Right atrium auricular region (tissue), 2 donors: ENCODE results near the gene CADPS. TPM values are rescaled to one million over a fixed set of nuclear protein-coding genes. Genes with fewer than 3 reads are reported as not detected.

Source experiments
- DNase-seq: peaks from one replicate; pipeline ENCODE4 v3.0.0-alpha.2; 2019; ENCODE audit warnings: low spot score
- H3K27ac ChIP-seq, 2 donors: fragments of 200-600 bp; sonication (generic); 1 replicate in 1 of 2; 2 replicates in 1 of 2; pipeline ENCODE4 v1.5.1; 2016 to 2019
- H3K27me3 ChIP-seq, 2 donors: fragments of 200-600 bp; sonication (generic); one replicate each; pipeline versions ENCODE4 v1.5.1 to v1.6.0; 2017 to 2019
- H3K36me3 ChIP-seq: fragments of 200-600 bp; sonication (generic); one replicate; pipeline ENCODE4 v1.5.1; 2016
- H3K4me1 ChIP-seq, 2 donors: fragments of 200-600 bp; sonication (generic); one replicate each; pipeline versions ENCODE4 v1.5.1 to v1.6.0; 2017 to 2019
- H3K4me3 ChIP-seq, 2 donors: fragments of 200-600 bp; sonication (generic); 1 replicate in 1 of 2; 2 replicates in 1 of 2; pipeline ENCODE4 v1.5.1; 2017 to 2019; ENCODE audit warnings: mild to moderate bottlenecking in 1 of 2, moderate library complexity in 1 of 2
- H3K9me3 ChIP-seq, 2 donors: fragments of 200-600 bp; sonication (generic); one replicate each; pipeline ENCODE4 v1.5.1; 2019
- total RNA-seq, 2 donors: library from RNA; depleted of rRNA; stranded (reverse); fragments of >200 nt; gene quantifications; one replicate each; pipeline ENCODE4 v1.1.0, GENCODE V29; 2016
- TF ChIP-seq, protein P1 (sequence below), 2 donors: fragments of 200-600 bp; sonication (generic); IDR thresholded peaks; one replicate each; pipeline ENCODE4 v1.5.1; 2019; ENCODE audit warnings: antibody characterized with exemption in 2 of 2

Gene CADPS
- total RNA-seq, 2 donors from 2014 or later: 16.1 to 48.2 TPM

DNA sequence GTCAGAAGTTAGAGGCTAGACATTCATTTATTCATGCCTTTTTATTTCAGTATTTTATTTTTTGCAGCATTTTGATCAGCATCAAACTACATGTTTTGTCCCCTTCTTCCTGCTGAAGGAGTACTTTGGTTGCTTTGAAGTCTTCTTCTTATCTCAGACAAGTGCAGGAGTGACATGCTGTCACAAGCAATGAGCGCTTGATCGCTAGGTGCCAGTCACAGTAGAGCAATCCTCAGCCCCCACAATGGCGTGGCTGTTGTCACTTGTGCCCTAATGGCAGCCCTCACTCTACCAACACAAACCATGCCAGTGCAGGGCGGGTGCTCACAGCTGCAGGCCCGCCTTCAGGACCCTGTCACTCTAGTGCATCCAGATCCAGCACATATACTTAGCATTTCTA lies 317.2 kb downstream of the CADPS start:
- H3K27me3 ChIP-seq: no peaks in the 10 kb centered on the region
- H3K27ac ChIP-seq: no peak overlapping the region
- DNase-seq: no peak
- H3K4me1 ChIP-seq: peaks cover 0 to 5% of the 10 kb centered on the region in 2 donors
- TF ChIP-seq, protein P1, sequence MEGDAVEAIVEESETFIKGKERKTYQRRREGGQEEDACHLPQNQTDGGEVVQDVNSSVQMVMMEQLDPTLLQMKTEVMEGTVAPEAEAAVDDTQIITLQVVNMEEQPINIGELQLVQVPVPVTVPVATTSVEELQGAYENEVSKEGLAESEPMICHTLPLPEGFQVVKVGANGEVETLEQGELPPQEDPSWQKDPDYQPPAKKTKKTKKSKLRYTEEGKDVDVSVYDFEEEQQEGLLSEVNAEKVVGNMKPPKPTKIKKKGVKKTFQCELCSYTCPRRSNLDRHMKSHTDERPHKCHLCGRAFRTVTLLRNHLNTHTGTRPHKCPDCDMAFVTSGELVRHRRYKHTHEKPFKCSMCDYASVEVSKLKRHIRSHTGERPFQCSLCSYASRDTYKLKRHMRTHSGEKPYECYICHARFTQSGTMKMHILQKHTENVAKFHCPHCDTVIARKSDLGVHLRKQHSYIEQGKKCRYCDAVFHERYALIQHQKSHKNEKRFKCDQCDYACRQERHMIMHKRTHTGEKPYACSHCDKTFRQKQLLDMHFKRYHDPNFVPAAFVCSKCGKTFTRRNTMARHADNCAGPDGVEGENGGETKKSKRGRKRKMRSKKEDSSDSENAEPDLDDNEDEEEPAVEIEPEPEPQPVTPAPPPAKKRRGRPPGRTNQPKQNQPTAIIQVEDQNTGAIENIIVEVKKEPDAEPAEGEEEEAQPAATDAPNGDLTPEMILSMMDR (IDR thresholded peaks at IDR 0.05): no peak
- H3K9me3 ChIP-seq: no peaks in the 10 kb centered on the region
- no peak overlapping the region for H3K4me3 ChIP-seq
- H3K36me3 ChIP-seq: no peaks in the 10 kb centered on the region

DNA sequence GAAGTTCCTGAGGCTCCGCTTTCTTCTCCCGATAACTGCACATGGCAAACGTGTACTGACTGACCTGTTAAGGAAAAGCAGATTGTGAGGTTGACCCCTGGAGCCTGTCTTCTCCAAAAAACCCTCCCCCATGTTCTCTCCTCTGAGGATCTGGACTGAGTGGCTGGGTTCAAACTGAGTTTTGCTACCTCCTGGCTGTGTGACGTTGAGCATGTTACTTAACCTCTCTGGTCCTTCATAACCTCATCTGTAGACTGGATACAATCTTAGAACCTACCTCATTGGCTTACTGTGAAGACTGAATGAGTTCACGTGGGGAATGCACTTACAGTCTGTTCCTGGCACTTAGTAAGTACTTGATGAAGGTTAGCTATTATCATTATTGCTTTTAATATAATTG lies 317.8 kb downstream of the CADPS start:
- Histone ChIP-seq H3K9me3 (no peaks in the 10 kb centered on the region), H3K4me3 (no peak overlapping the region), H3K27me3 (no peaks in the 10 kb centered on the region), H3K4me1 (peaks cover 0 to under 1% of the 10 kb centered on the region in 2 donors), H3K27ac (no peak overlapping the region), H3K36me3 (no peaks in the 10 kb centered on the region)
- TF ChIP-seq, protein P1 (IDR thresholded peaks at IDR 0.05): no peak
- no peak for DNase-seq

DNA sequence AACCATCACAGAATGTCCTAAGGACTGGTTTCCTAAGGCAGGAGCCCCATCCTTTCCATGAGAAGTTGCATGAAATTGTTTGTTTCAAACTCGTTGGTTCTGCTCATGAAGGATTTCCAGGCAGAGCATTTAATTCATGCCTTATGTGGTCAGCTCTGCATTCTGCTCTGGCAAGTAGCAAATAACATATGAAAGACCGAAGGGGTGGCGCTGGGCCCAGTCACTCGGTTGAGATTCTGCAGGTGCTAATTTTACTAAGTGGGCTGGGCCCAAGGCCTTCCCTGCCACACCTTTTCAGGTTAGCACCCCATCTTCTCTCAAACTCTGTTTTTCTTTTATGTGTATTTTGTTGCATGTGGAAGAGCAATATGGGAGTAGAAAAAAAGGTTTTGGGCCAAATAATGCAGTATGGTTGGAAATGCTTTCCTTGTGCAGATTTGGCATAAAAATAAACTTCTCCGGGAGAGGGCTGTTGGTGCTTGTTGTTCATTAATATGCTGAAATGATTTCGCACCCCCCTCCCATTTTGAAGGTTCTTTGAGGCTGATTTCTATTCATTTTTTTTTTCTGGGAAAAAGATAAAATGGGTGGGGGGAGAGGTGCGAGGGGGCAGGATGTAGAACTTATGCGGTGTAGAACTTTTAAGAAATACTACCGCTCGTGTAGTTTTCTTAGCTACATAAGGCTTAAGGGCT lies 318.9 kb downstream of the CADPS start:
- H3K9me3 ChIP-seq: no peaks in the 10 kb centered on the region
- H3K36me3 ChIP-seq: no peaks in the 10 kb centered on the region
- H3K27me3 ChIP-seq: no peaks in the 10 kb centered on the region
- TF ChIP-seq, protein P1 (IDR thresholded peaks at IDR 0.05): no peak
- H3K4me1 ChIP-seq: no peaks in the 10 kb centered on the region
- DNase-seq: no peak
- no peak overlapping the region for H3K4me3 ChIP-seq
- H3K27ac ChIP-seq: no peak overlapping the region

DNA sequence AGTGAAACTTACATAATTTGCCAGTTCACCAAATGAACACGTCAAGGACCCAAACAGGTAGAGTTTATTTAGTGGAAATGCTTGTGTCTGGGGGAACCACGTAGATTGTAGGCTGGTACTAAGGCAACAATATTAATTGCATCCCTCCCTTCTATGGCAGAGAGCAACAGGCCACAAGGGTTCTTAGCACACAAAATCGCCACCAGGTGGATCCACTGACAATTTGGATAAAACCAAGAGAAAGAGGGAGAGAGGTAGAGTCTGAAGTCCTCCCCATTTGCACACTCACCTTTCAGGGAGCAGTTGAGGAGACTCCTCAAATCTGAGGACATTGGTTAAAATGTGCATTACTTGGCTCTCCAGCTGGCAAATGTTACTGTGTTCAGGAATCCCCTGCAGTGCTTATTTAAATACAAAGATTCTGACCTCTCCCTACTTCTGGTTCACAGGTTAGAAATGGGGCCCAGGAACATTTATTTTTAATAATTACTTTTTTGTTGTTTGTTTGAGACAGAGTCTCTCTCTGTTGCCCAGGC lies 320.9 kb downstream of the CADPS start:
- TF ChIP-seq, protein P1 (IDR thresholded peaks at IDR 0.05): no peak
- no peaks in the 10 kb centered on the region for H3K36me3 ChIP-seq
- no peaks in the 10 kb centered on the region for H3K27me3 ChIP-seq
- no peak overlapping the region for H3K4me3 ChIP-seq
- H3K27ac ChIP-seq: no peak overlapping the region
- H3K4me1 ChIP-seq: no peaks in the 10 kb centered on the region
- DNase-seq: no peak
- H3K9me3 ChIP-seq: no peaks in the 10 kb centered on the region

DNA sequence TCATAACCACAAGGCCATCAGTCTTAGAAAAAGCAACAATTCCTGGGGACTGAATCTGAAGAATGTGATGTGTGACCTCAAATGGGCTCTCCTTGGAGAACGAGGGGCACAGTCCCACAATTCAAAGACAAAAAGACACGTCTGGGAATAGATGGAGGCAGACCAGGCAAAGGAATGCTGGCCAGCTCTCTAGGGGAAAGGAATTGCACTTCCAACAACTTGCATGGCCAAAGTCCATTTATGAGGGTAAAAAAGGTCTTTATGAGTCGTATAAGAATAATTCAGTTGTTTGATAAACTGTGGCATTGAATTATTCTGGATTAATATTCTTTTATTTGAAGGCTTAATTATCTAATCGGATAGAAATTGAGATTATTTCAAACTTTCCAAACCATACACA lies 321.4 kb downstream of the CADPS start:
- H3K36me3 ChIP-seq: no peaks in the 10 kb centered on the region
- no peak overlapping the region for H3K27ac ChIP-seq

More for the DNA sequence above, 321.4 kb downstream of the CADPS start:
- Histone ChIP-seq H3K27me3 (no peaks in the 10 kb centered on the region), H3K9me3 (no peaks in the 10 kb centered on the region), H3K4me3 (no peak overlapping the region), H3K4me1 (no peaks in the 10 kb centered on the region)
- no peak for DNase-seq
- TF ChIP-seq, protein P1 (IDR thresholded peaks at IDR 0.05): no peak
